SK-MEL-5 (cell line): ENCODE data around the gene PDCD4. TPM values are rescaled to one million over a fixed set of nuclear protein-coding genes. Genes with fewer than 3 reads are reported as not detected.
"Not testable (repeated sequence)": the region's sequence is repeated elsewhere in the genome, so short reads cannot be mapped to it uniquely, and the experiment has no call there.

Source experiments
- DNase-seq: peaks from one replicate; pipeline ENCODE4 v3.0.0-alpha.2; 2016; ENCODE audit warnings: low read depth, low spot score
- in situ Hi-C: cut with HindIII; loops from 2 replicates; pipeline ENCODE4 v1.10.0; 2016; ENCODE audit warnings: low sequenced_read_pairs, high pct_unique_total_duplicates, low pct_unique_long_range_greater_than_20kb
- total RNA-seq: library from RNA; depleted of rRNA; stranded (reverse); fragments of >200 nt; shearing (Covaris generic); gene quantifications from 2 replicates; pipeline ENCODE4 v1.2.3, GENCODE V29; 2014

The PDCD4 gene
- total RNA-seq, 1 experiment from 2014 or later = 29.3 TPM

DNA sequence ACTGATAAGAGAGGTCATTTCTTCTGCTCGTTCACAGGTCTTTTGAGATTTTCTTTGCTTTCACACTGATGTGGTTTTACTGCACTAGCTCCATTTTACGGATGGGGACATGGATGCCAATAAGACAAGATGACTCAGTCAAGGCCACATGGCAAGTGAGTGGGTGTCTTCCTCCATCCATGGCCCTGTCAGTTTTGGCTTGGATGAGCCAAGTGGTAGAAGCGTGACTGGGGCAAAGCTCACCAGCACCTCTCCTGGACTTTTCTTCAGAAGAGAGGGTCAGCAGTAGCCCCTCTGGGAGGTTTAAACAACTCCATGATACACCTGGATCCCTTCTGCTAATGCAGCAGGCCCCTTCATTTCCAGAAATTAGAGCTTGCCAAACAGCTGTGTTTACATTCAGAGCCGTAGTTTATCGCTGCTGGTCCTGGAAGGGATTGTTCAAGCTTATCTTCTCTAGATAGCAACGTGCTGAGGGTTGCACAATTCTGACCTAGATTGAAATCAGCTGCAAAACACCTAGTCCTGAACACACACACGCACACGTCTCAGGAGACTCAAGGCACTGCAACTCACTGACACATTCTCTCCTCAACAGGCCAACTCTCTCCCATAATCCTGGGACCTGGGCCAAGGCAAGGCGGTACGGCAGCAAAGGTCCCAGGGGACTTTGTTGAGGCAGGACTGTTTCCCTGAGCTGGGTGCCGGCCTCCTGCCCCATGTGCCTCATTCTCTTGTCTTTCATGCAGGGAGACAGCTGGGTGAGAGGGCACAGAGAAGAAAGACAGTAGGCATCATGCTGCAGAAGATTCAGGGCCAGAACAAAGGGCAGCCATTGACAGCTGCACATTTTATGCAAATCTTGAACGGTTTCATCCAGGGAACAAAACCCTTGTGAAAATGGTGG, 14.2 kb upstream of the PDCD4 start:
- in situ Hi-C loops = no loop called here

DNA sequence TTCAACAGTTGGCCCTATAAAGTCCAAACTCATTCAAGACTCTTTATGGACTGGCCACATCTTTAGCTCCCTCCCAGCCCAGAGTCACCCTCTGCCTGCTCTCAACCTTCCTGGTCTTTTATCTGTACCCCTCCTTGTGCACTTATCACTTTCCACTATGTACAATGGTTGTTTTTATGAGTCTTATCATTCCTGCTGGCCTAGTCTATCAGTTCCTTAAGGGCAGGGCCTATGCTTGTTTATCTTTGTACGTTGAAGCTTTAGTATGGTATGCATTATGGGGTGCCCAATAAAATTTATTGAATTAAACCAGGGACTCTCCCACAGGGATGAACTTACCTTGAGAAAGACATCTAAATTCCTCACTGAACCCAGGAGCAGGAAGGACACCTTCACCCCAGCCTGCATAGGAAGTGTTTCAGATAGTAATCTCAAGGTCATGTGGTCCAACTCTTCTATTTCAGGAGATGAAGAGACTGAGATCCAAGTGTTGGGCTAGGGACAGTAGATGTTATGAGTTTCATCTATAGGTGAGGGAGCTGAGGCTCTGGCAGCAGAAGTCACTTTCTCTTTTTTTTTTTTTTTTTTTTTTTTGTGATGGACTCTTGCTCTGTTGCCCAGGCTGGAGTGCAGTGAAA, 13.3 kb upstream of the PDCD4 start:
- no peak for DNase-seq
- in situ Hi-C loops = no loop called here

More for the DNA sequence above, 14.2 kb upstream of the PDCD4 start:
- DNase-seq = no peak

DNA sequence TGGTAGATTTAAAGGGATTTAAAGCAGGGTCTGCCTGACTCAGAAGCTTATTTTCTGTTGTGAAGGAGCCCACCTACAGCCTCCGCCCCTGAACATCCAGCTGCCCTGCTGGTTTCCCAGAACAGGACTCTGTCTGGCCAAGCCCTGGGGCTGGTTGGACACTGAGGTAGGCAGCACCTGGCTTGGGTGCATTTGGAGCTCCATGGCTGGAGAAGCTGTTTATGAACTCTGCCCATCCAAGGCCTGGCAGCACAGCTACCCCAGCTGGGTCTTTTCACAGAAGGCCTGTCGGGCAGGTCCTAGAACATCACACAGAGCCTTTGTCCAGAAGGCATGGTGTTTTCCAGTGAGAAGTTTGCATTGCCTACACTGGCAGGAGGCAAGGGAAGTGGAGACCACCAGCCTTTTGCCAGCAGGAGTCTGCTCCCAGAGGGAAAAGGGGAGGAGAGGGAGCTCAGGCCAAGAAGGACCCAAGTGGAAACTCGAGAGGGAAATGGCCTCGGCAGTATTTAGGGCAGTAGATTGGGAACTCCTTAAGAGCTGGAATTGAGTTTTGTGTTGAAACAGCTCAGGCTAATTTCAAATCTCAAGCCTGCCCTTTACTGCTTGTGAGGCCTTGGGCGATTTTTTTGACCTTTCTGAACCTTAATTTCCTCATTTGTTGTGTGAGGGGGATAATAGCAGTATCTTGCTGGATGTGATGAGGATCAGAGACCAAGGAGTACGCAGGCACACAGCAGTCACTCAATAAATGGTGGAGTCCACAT, 12.3 kb upstream of the PDCD4 start:
- DNase-seq = no peak
- in situ Hi-C loops = no loop called here

DNA sequence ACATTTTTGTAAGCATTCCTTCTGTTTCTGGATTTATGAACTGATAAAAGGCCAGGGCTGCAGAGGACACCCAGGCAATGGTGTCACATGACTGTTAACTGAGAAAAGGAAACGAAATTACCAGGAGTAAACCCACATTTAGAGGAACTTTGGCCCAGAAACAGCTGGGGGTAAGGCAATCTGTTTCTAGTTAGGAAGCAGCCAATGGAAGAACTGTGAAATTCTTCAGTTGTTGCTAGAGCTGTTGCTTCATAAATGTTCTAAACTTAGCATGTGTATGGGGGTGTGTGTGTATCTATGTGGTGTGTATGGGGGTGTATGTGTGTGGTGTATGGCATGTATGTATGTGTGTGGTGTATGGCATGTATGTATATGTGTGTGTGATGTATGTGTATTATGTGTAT, 11.8 kb upstream of the PDCD4 start:
- in situ Hi-C loops = no loop called here
- no peak for DNase-seq

DNA sequence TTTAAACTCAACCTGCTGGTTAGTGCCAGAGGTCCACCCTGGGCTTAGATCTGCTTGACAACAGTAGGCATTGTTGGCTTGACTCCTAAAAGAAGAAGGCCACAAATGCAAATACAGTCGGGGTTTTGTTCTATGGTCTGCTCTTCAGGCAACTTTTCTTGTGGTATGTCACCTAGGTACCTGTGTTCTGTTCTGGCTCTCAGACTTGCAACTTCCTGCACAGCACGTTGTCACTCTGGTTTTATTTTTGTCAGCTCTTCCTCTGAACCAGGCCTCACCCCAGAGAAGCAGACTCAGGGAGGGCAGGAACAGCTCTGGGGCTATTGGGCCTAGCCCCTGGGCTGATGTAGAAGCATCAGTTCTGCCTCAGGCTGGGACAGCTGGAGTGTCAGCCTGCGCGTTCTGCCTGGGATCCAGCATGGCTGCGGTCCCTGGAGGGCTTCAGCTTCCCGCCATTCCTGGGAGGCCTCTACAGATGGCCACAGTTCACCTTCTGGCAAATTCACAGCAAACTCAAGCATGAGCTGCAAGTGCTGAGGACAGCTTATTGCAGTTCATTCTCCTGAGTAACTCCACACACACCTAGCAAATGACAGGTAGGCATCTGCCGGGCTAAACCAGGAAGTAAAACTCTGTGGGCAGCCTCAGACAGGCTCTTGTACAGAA, 11.0 kb upstream of the PDCD4 start:
- no peak for DNase-seq
- in situ Hi-C loops = no loop called here

DNA sequence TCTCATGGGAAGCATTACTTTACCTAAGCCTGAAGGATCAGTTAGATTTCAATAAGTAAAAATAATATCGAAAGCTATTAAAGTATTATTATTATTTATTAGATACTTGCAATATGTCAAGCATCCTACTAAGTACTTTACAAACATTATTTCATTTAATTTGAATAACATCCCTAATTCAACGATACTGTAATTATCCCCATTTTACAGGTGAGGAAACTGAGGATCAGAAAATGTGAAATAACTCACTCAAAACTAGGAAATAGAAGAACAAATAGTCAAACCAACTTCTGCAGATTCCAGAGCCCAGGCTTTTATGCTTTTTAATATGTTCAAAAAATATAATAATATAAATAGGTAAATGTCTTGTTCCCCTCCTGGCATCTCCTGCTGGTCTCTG, 10.3 kb upstream of the PDCD4 start:
- DNase-seq = no peak
- in situ Hi-C loops = no loop called here

DNA sequence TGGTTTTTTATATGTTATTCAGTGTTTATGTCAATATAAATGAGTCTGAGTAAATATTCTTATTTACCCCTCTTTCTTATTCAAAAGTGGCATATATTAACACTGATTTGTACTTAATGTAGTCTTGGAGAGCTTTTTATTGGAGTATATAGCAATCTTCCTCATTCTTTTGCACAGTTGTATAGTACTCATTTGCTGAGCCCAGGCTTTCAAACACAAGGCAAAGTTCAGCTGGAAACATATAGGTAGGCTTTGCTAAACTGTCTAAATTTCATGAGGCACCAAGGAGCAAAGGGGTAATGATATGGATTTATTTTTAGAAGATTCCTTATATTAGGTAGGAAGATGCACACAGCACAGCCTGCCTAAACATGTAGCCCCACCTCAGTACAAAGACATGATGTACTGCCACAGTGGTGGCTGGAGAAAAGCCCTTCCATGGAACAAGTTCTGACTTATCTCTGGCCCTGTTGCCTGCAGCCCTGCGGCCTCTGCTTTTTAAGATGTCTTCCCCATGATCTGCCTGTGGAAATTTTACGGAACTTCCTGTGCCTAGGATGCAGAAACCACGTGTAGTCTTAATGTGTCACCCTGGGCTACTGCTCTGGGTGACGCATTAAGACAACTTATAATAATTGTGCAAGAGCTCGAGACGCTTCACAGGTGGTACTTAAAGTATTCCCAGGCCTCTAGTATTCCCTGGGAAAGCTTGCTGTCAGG, 9.6 kb upstream of the PDCD4 start:
- no peak for DNase-seq
- in situ Hi-C loops = no loop called here

DNA sequence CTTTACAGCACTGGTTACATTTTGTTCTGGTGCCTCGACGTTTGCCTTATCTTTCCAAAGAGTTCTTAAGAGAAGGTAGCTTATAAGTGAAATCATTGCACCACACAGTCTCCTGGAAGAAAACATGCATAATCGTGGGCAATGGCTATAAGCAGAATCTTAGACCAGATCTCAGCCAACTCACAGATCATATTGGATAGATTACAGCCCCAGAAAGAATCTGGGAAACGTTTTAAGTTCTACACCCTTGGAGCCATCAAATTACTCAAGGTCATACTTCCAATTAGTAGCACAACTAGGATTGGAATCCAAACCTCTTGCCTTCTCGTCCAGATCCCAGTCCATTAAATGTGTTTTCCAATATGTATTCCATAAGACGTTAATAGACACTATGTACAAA, 8.8 kb upstream of the PDCD4 start:
- DNase-seq = no peak
- in situ Hi-C loops = no loop called here

DNA sequence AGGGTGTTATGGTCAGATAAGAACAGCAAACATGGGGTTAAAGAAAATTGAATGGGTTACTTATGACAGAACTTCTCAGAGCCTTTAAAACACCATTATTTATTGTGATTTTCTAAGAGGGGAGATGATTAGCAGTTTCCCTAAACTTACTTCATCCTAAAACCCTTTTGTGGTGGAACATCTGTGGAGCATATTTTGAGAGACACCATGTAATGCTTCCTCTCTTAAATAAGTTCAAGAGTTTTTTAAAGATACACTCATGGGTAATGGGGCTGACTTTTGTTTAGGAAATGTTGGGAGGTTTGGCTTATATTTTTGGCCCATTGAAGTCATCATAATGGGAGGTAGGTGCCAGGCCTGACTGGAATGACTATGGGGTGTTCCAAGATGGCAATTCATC, 8.4 kb upstream of the PDCD4 start:
- DNase-seq = no peak
- in situ Hi-C loops = no loop called here

DNA sequence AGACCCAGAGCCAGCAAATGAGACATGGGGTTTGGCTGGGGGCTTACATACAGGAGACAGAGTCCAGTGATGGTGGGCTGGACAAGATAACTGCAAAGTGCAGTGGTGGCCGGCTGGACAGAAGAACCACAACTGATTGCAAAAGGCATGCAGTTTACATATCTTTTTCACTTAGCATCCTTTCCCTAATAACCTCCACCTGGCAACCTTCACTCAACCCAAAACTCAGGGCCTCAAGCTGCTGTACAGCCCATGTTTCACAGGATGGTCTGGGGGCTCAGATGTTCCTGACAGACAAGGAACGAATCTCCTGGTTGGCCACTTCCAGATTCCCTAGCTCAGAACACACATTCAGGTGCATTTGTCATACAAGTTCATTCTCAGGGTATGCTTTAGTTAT, 7.8 kb upstream of the PDCD4 start:
- in situ Hi-C loops = no loop called here
- no peak for DNase-seq

DNA sequence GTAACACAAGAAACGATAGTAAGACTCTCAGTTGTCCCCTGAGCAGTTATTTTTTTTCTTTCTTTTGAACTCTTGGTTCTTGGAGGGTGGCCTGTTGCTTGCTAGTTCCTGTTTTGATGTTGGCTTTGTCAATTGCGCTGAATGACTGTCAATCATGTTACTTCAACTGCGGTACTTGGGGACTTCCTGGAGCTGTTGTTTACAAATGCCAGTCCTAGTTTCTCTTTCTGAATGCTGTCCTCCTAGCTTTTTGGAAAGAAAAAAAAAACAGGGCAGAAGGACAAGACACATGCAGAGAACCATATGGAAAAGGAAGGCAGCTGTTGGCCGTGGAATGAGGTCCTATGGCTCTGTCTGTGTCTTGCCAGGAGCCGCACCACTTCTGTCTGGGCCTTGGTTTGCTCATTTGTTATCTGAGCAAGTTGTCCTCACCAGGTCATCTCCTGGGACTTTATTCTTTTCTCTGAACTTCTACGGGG, 7.0 kb upstream of the PDCD4 start:
- in situ Hi-C loops = no loop called here
- DNase-seq = no peak

DNA sequence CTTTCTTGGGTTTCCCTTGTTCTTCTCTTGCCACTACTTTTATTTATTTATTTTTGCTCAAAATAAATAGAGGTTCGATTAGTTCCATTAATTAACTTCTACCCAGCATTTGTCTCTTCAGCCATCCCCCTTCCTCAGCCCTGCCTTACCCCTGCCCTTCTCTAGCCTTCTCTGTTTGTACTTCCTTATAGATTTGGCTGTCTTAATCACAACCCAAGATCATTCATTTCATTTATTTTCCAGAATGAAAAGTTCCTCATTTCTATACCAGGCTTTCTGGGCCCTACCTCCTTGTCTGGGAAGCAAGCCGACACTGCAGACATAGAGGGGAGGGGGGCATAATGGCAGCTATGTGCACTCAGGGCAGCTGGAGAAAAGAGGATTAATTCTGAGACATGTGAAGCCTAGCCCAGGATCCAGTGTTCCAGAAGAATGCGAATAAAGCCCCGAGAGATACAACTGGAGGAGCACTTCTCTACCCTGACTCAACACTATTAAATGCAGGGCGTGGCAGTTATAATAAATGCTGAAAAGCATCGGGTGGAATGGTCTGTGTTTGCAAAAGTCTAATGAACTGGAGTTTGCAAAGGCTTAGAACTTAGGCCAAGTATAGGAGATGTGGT, 6.4 kb upstream of the PDCD4 start:
- DNase-seq = no peak
- in situ Hi-C loops = no loop called here

DNA sequence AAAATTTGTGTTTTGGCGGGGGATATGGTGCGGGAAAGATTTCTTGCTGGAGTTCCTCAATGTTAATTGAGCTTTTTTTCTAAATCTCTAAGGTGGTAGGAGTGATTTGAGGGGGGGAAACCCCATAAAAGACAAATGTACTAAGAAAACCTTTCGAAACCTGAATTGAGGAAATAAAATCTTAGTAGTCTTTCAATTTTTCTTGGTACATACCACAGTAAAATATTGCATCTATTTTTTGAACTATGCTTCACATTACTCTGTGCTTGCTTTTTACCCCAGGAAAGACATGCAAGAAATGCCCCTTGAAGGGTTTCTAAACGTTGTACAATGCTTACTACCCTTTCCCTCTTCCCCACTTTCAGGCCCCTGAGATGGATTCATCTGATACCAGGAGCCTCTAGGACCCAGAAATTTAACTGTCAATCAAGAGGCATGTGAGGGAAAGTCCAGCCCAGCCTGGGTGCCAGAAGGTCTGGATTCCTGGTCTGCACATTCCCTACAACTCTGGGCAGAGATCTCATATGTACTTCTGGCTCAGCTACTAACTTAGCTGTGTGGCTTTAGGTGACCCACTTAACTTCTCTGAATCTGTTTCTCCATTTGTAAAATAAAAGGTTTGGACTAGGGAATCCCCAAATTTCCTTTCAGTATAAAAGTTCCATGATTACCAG, 5.8 kb upstream of the PDCD4 start:
- DNase-seq = no peak
- in situ Hi-C loops = no loop called here

DNA sequence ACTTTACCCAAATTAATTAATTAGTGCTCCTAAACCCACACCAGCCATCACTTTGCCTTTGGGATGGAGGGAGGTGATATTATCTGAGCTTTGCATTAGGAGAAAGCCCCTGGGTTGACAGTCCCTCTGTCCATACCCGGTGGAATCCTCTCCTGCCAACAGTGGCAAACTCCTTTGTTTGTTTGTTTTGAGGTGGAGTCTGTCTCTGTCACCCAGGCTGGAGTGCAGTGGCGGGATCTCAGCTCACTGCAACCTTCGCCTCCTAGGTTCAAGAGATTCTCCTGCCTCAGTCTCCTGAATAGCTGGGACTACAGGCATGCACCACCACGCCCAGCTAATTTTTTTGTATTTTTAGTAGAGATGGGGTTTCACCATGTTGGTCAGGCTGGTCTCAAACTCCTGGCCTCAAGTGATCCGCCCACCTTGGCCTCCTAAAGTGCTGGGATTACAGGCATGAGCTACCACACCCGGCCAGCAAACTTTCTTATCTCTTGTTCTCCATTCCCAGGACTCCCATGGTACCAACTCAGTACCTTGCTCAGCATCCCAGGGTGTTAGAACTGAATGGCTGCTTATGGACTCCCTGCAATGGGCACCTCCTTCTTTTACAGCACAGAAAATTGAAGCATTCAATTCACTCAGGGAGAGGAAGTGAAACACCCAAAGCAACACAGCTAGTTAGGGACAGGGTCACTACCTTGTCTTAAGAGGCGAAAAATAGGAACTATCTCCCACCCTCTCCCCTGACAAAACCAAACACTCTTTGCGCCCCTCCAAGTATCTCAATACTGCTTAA, 4.5 kb upstream of the PDCD4 start:
- in situ Hi-C loops, DNase-seq: not testable (repeated sequence)

DNA sequence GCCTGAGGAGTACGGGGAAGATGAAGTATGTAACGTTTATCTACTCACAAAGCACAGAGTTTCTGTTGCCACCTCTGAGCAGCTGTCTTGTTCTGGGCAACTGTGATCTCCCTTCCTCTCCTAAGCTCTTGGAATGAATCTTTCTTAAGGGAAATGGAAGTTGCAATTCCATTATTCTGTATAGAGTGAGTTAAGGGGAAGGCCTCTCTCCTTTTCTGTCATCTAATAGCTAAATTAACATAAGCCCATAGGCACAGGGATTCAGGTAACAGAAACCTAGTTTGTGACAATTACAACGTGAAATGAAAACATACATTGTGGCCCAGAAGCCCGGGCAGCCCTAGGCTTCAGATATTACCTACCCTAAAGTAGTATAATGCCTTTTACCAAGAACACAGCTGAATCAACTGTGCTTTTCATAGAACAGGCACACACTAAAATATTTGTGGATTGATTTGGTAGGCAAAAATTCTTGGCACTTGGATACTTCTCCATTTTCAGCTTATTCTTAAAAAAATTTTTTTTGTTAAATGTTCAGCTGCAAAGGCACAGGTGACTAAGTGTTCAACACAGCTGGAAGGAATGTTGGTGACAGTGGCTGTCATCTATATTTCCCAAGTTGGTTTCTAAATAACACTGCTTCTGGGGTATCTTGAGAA, 3.8 kb upstream of the PDCD4 start:
- in situ Hi-C loops = no loop called here
- DNase-seq = no peak
